ENCODE data around the gene FAM135A.

The FAM135A gene

DNA sequence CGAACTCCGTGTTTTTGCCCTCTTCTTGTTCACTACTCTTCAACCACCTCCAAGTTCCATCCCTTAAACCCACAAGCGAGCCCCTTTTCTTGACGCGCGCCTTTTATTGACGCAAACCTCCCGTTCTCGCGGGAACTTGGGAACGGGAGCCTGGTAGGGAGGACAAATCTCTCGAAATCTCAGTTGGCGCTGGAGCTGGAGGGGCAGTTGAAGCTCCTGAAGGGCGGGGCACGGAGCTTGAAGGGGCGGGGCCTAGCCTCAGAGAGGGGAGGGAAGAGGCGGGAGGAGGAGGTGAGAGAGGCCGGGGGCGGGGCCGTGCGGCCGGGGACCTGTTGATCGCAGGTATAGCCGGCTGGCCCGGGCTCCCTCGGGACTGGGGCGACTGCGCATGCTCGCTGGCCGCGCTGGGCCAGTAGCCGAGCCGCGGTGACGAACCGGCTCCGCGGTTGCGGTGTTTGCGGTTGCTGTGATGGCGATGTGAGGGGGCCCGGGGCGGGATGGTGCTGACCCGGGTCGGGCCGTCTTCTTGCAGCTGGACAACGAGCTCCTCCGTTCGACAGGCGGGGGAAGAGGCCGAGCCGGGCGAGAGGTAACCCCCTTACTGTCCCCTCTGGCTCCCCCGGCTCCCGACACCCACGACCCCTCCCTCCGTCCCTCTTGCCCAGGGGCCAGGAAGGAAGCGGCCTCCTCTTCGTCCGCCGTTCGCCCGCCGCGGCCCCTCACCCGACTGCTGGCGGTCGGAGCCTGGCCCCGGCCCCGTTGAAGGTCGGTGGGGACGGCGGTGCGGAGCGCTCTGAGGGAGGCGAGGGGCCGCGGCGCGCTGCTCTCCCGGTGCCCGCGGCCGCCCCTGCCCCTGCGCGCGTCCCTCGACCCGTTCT is at the start of gene FAM135A:
Gene FAM135A (plus strand): TSS at position 395 of the 878 bp plus-strand sequence. CDS start 14,835 bp downstream, outside the sequence.
- DNase-seq (ENCODE audit: low read depth), result peak; percentile 91

- DNase-seq (ENCODE audit: low read depth), result no peak
Measured at GRCh38 chr6:70363741-70364493, 49.4 kb upstream of the FAM135A start.

- DNase-seq (ENCODE audit: low read depth), result peak; percentile 37
Measured at GRCh38 chr6:70369332-70369950, 43.9 kb upstream of the FAM135A start.

DNA sequence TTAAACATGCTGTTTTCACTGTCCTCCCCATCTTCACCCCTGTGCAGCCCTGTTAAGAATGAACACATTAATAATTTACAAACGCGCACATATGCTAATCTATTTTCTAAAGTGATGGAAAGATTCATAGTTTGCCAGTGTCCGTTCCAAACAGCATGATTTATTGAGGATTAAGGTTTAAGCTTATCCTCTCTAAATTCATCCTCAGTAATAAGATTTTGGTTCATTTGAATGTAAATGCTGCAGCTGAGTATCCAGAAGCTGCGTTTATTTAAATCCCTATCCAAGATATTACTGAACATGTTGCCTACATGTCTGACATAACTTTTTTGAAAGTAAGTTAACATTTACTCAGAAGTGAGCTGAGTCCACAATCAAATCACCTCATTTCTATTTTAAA is 42.8 kb upstream of the FAM135A start:
- no peak for DNase-seq (ENCODE audit: low read depth)

DNA sequence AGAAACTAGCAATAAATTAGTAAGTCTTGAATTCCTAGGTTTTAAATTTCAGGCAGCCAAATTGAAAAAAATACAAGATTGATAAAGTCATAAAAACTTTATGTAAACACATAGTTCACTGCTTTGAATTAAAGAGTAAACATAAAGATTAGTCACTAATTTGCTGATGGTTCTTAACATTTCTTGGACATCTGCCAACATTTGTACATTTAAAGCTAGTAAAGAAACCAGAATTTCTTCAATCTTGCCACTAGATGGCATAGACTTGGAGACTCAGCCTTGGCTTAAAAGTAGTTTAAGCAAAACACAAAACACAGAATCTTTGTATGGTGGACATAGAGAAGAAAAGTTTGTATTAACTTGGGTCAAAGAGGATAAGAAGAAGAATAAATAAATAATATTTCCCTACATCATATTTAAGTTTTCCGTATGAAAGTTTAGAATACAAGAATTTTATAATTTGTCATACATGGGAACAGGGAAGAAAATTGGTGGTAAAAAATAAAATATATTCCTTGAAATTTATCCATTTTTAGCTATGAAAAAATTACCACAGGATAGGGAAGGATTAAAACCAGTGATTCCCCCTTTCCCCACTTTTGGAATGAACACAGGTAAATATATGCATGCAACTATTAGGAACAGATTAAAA is 41.7 kb upstream of the FAM135A start:
- no peak for DNase-seq (ENCODE audit: low read depth)

DNA sequence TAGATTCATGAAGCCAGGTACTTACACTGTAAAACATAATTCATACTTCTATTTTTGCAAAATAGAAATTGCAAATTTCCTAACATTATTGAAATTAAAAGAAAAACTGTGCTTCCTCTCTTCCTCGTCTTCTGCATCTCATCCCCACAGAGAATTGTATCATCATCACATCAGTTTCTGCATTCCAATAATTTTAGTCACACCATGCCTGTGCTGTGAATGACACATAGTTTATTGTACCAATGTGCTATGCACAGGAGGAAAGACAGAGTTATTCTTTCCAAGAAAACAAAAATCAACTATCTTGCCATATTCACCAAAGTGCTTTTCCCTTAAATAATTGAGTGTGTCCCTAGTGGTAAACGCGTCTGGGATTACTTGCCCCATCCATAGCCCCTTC is 38.1 kb upstream of the FAM135A start:
- DNase-seq (ENCODE audit: low read depth), result no peak

DNA sequence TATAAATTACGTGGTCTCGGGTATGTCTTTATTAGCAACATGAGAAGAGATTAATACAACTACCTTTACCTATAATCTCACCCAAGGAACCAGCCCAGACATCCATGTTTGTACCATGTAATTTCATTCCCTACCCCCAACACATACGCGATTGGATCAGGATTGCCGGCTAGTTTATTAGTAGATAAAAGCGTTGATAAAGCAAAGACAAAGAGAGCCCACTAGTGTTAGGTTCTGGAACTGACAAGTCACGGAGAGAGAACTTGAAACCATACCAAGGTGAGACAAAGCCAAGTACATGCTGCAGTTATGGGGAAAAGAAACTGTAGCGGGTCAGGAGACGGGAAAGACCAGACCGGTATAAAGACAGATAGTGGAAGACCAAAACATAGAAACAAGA is 37.4 kb upstream of the FAM135A start:
- no peak for DNase-seq (ENCODE audit: low read depth)

- no peak for DNase-seq (ENCODE audit: low read depth)
Measured at GRCh38 chr6:70376628-70377027, 36.7 kb upstream of the FAM135A start.

- DNase-seq (ENCODE audit: low read depth), result no peak
Measured at GRCh38 chr6:70377372-70377771, 35.9 kb upstream of the FAM135A start.

GRCh38 chr6:70379473-70380013 is 33.8 kb upstream of the FAM135A start:
- no peak for DNase-seq (ENCODE audit: low read depth)

GRCh38 chr6:70380252-70380651 is 33.1 kb upstream of the FAM135A start:
- no peak for DNase-seq (ENCODE audit: low read depth)

GRCh38 chr6:70380771-70381416 is 32.4 kb upstream of the FAM135A start:
- no peak for DNase-seq (ENCODE audit: low read depth)

GRCh38 chr6:70381417-70381782 is 31.9 kb upstream of the FAM135A start:
- no peak for DNase-seq (ENCODE audit: low read depth)

DNA sequence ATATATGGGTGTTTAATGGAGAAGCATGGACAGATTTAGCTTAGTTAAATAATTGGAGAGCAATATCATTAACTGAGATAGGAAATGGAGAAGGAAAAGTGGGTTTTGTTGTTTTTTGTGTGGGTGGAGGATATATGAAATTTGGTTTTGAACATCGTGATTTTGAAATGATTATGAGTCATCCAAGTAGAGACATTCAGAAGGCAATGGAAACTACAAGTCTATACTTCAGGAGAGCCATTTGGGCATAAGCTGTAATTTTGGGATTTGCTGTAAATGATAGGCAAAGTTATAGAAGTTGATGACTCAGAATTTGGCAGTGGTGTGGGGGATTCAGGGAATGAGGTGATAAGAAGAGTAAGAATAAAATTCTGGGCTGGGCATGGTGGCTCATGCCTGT is 27.4 kb upstream of the FAM135A start:
- no peak for DNase-seq (ENCODE audit: low read depth)

GRCh38 chr6:70388814-70389213 is 24.5 kb upstream of the FAM135A start:
- no peak for DNase-seq (ENCODE audit: low read depth)

GRCh38 chr6:70389261-70389660 is 24.0 kb upstream of the FAM135A start:
- DNase-seq (ENCODE audit: low read depth), result no peak

- DNase-seq (ENCODE audit: low read depth), result no peak
Measured at GRCh38 chr6:70390067-70390466, 23.2 kb upstream of the FAM135A start.

GRCh38 chr6:70391492-70391891 is 21.8 kb upstream of the FAM135A start:
- DNase-seq (ENCODE audit: low read depth), result no peak

- DNase-seq (ENCODE audit: low read depth), result peak; percentile 74
Measured at GRCh38 chr6:70394518-70395300, 18.6 kb upstream of the FAM135A start.

GRCh38 chr6:70395301-70395672 is 18.0 kb upstream of the FAM135A start:
- no peak for DNase-seq (ENCODE audit: low read depth)

DNA sequence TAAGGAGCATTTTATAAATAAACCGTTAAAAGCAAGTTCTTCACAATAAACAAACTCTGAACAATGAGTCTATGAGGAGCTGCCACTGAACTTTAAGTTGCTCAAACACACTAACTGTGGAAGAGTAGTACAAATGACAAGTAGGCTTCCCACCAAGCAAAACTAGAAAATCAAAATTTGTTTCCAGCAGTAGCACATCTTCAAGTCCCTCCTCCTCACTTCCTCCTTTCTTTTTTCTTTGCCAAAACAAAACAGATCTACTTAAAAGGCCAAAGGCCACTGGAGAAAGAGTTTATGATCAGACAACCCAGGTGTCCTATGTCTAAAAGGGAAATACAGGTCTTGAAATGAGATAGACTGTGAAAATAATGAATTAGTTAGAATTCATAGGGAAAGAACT is 17.1 kb upstream of the FAM135A start:
- no peak for DNase-seq (ENCODE audit: low read depth)

Measured in CMK (cell line).